Measurements from ENCODE around the gene BPIFB2.
"Not testable (repeated sequence)": the region's sequence is repeated elsewhere in the genome, so short reads cannot be mapped to it uniquely, and the experiment has no call there.

BPIFB2 gene

GRCh38 chr20:33045129-33045721 lies 37.7 kb downstream of the BPIFB2 start:
- not testable (repeated sequence) for DNase-seq

GRCh38 chr20:33046412-33046811 lies 38.9 kb downstream of the BPIFB2 start:
- DNase-seq, result no peak

GRCh38 chr20:33051333-33051732 lies 43.8 kb downstream of the BPIFB2 start:
- DNase-seq, result no peak

GRCh38 chr20:33053291-33054106 lies 46.0 kb downstream of the BPIFB2 start, which contains the start of gene BPIFB3:
Gene BPIFB3, plus strand, starts transcription at chr20:33053903. Its CDS starts 1,533 bp downstream, at chr20:33055436.
- DNase-seq, result no peak

- DNase-seq, result no peak
Observed at GRCh38 chr20:33054381-33054780, 46.9 kb downstream of the BPIFB2 start.

- DNase-seq, result no peak
Observed at GRCh38 chr20:33054791-33055190, 47.3 kb downstream of the BPIFB2 start.

- no peak for DNase-seq
Observed at GRCh38 chr20:33059136-33059535, 51.6 kb downstream of the BPIFB2 start.

- no peak for DNase-seq
Observed at GRCh38 chr20:33059741-33060390, 52.4 kb downstream of the BPIFB2 start.

- no peak for DNase-seq
Observed at GRCh38 chr20:33061658-33062028, 54.1 kb downstream of the BPIFB2 start.

GRCh38 chr20:33062105-33062824 lies 54.8 kb downstream of the BPIFB2 start:
- no peak for DNase-seq

GRCh38 chr20:33062825-33063149 lies 55.3 kb downstream of the BPIFB2 start:
- no peak for DNase-seq

- DNase-seq, result no peak
Observed at GRCh38 chr20:33063271-33063670, 55.8 kb downstream of the BPIFB2 start.

GRCh38 chr20:33064572-33065287 lies 57.2 kb downstream of the BPIFB2 start:
- DNase-seq, result no peak

GRCh38 chr20:33065785-33066184 lies 58.3 kb downstream of the BPIFB2 start:
- DNase-seq, result no peak

GRCh38 chr20:33067806-33068205 lies 60.3 kb downstream of the BPIFB2 start:
- no peak for DNase-seq

GRCh38 chr20:33068251-33068939 lies 60.9 kb downstream of the BPIFB2 start:
- no peak for DNase-seq

- no peak for DNase-seq
Observed at GRCh38 chr20:33069673-33070072, 62.2 kb downstream of the BPIFB2 start.

GRCh38 chr20:33070111-33071053 lies 62.9 kb downstream of the BPIFB2 start:
- no peak for DNase-seq

- DNase-seq, result no peak
Observed at GRCh38 chr20:33071198-33071597, 63.7 kb downstream of the BPIFB2 start.

GRCh38 chr20:33072362-33072761 lies 64.9 kb downstream of the BPIFB2 start:
- no peak for DNase-seq

- no peak for DNase-seq
Observed at GRCh38 chr20:33072813-33073212, 65.3 kb downstream of the BPIFB2 start.

Measured in NCI-H2029 treated with DMSO at 0.1 percent for 48 hours (cell line).